SIG-M5 treated with dmso at 0.1 percent for 504 hours (cell line): ENCODE measurements around the gene RFTN1.
A peak's percentile ranks its signal among the peaks of the same experiment; 100 is the strongest.

Experiments
- DNase-seq: peaks from one replicate; lab custom pipeline; 2025; ENCODE audit not compliant: unreplicated experiment; lab: John Stamatoyannopoulos, UW

Gene RFTN1

GRCh38 chr3:16364963-16365362 lies 148.5 kb downstream of the RFTN1 start:
- DNase-seq: no peak

GRCh38 chr3:16364323-16364722 lies 149.2 kb downstream of the RFTN1 start:
- DNase-seq: no peak

GRCh38 chr3:16363636-16364035 lies 149.9 kb downstream of the RFTN1 start:
- DNase-seq: no peak

GRCh38 chr3:16362770-16363169 lies 150.7 kb downstream of the RFTN1 start:
- no peak for DNase-seq

- no peak for DNase-seq
These were observed 152.4 kb downstream of the RFTN1 start for GRCh38 chr3:16361087-16361486.

GRCh38 chr3:16359331-16359730 lies 154.2 kb downstream of the RFTN1 start:
- peak; percentile 41 for DNase-seq

- no peak for DNase-seq
These were observed 155.2 kb downstream of the RFTN1 start for GRCh38 chr3:16358336-16358735.

- DNase-seq: no peak
These were observed 156.0 kb downstream of the RFTN1 start for GRCh38 chr3:16357186-16358121.

GRCh38 chr3:16355828-16356227 lies 157.7 kb downstream of the RFTN1 start:
- no peak for DNase-seq

GRCh38 chr3:16354291-16354690 lies 159.2 kb downstream of the RFTN1 start:
- no peak for DNase-seq

- no peak for DNase-seq
These were observed 161.1 kb downstream of the RFTN1 start for GRCh38 chr3:16352428-16352827.

GRCh38 chr3:16350597-16351318 lies 162.7 kb downstream of the RFTN1 start:
- DNase-seq: no peak

- no peak for DNase-seq
These were observed 163.4 kb downstream of the RFTN1 start for GRCh38 chr3:16349986-16350596.

GRCh38 chr3:16347548-16347947 lies 166.0 kb downstream of the RFTN1 start:
- DNase-seq: no peak

GRCh38 chr3:16346413-16347081 lies 167.0 kb downstream of the RFTN1 start:
- DNase-seq: no peak

GRCh38 chr3:16343101-16343500 lies 170.4 kb downstream of the RFTN1 start:
- DNase-seq: no peak

GRCh38 chr3:16338999-16339398 lies 174.5 kb downstream of the RFTN1 start:
- DNase-seq: peak; percentile 75

GRCh38 chr3:16337856-16338540 lies 175.5 kb downstream of the RFTN1 start:
- DNase-seq: no peak

GRCh38 chr3:16336825-16337224 lies 176.7 kb downstream of the RFTN1 start:
- DNase-seq: no peak

- no peak for DNase-seq
These were observed 177.5 kb downstream of the RFTN1 start for GRCh38 chr3:16335772-16336645.
